ENCODE data around the gene NXF1. TPM values are rescaled to one million over a fixed set of nuclear protein-coding genes. Genes with fewer than 3 reads are reported as not detected.

NXF1 gene
- total and polyA plus RNA-seq, 2 of the 13 experiments (the other 11 are each of a cell fraction or from before 2014, with no cell fraction given) = 30.4 to 30.9 TPM

DNA sequence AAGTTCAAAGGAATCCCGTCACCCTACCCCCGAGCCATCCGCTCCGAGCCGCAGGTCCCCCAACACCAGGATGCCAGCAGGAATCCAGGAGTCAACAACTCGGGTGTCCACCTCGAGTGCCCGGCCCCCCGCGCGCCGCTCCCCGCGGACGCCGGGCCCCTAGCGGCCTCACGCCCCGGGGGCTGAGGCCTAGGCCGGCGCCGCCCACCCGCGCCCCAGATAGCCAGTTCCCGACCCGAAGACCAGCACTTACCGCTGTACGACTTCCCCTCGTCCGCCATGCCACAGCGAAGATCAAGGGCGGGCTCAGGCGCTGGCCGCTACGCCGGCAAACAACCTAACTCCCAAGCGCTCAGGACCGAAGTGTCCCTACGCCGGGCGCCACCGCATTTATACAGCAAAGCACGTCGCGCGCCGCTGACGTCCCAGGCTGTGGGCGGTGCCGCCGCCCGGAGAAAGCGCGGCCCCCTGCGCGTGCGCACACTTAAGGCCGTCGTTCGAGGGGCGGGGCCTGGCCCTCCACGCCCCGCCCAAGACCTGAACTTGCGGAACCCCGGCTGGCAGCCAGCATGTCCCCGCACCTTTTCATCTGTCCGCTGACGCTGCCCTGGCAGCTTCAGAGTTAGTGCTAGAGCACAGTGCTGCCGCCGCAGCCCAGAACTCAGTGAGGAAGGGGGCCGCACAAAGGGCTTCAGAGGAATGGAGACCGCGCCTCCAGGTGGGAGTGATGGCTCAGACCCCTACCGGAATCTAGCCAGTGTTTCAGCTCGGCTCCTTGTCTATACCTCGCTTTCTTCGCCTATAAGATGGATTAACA lies at the start of gene NXF1 (continued):
- no peak; the same call in 1 of the 2 replicates for TF ChIP-seq ZSCAN29 (CRISPR knock-in tag; conservative IDR thresholded peaks at IDR 0.05)
- TF ChIP-seq, protein P1, sequence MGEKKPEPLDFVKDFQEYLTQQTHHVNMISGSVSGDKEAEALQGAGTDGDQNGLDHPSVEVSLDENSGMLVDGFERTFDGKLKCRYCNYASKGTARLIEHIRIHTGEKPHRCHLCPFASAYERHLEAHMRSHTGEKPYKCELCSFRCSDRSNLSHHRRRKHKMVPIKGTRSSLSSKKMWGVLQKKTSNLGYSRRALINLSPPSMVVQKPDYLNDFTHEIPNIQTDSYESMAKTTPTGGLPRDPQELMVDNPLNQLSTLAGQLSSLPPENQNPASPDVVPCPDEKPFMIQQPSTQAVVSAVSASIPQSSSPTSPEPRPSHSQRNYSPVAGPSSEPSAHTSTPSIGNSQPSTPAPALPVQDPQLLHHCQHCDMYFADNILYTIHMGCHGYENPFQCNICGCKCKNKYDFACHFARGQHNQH (CRISPR knock-in tag; IDR thresholded peaks at IDR 0.05) = peak; percentile 88
- TF ChIP-seq FOXM1 (CRISPR knock-in tag; IDR thresholded peaks at IDR 0.05) = peak; percentile 76; the same call in 1 of the 2 replicates
- TF ChIP-seq ZFX (CRISPR knock-in tag; IDR thresholded peaks at IDR 0.05; ENCODE audit: low read depth) = peak; percentile 99
- TF ChIP-seq, protein P2, sequence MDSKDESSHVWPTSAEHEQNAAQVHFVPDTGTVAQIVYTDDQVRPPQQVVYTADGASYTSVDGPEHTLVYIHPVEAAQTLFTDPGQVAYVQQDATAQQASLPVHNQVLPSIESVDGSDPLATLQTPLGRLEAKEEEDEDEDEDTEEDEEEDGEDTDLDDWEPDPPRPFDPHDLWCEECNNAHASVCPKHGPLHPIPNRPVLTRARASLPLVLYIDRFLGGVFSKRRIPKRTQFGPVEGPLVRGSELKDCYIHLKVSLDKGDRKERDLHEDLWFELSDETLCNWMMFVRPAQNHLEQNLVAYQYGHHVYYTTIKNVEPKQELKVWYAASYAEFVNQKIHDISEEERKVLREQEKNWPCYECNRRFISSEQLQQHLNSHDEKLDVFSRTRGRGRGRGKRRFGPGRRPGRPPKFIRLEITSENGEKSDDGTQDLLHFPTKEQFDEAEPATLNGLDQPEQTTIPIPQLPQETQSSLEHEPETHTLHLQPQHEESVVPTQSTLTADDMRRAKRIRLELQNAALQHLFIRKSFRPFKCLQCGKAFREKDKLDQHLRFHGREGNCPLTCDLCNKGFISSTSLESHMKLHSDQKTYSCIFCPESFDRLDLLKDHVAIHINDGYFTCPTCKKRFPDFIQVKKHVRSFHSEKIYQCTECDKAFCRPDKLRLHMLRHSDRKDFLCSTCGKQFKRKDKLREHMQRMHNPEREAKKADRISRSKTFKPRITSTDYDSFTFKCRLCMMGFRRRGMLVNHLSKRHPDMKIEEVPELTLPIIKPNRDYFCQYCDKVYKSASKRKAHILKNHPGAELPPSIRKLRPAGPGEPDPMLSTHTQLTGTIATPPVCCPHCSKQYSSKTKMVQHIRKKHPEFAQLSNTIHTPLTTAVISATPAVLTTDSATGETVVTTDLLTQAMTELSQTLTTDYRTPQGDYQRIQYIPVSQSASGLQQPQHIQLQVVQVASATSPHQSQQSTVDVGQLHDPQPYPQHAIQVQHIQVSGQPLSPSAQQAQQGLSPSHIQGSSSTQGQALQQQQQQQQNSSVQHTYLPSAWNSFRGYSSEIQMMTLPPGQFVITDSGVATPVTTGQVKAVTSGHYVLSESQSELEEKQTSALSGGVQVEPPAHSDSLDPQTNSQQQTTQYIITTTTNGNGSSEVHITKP (CRISPR knock-in tag; IDR thresholded peaks at IDR 0.05; ENCODE audit: low read depth) = no peak; the same call in 1 of the 2 replicates
- peak; percentile 83 for TF ChIP-seq ZNF567 (CRISPR knock-in tag; IDR thresholded peaks at IDR 0.05; ENCODE audit: borderline replicate concordance)
- no peak; the same call in 1 of the 2 replicates for TF ChIP-seq ZNF780A (CRISPR knock-in tag; IDR thresholded peaks at IDR 0.05)
- TF ChIP-seq, protein P3, sequence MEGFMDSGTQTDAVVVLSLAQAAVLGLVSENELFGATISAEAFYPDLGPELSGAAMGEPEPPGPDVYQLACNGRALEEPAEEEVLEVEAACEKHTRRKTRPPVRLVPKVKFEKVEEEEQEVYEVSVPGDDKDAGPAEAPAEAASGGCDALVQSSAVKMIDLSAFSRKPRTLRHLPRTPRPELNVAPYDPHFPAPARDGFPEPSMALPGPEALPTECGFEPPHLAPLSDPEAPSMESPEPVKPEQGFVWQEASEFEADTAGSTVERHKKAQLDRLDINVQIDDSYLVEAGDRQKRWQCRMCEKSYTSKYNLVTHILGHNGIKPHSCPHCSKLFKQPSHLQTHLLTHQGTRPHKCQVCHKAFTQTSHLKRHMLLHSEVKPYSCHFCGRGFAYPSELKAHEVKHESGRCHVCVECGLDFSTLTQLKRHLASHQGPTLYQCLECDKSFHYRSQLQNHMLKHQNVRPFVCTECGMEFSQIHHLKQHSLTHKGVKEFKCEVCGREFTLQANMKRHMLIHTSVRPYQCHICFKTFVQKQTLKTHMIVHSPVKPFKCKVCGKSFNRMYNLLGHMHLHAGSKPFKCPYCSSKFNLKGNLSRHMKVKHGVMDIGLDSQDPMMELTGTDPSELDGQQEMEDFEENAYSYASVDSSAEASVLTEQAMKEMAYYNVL (CRISPR knock-in tag; IDR thresholded peaks at IDR 0.05; ENCODE audit: borderline replicate concordance) = peak; percentile 59; the same call in 1 of the 2 replicates
- no peak for TF ChIP-seq ZNF496 (CRISPR knock-in tag; IDR thresholded peaks at IDR 0.05; ENCODE audit: insufficient replicate concordance)
- TF ChIP-seq RXRA (CRISPR knock-in tag; IDR thresholded peaks at IDR 0.05) = peak; percentile 82
- TF ChIP-seq ZNF34 (CRISPR knock-in tag; IDR thresholded peaks at IDR 0.05; ENCODE audit: borderline replicate concordance) = 0 out of 2 replicates have a peak, but pooled peaks have one; percentile 88
- TF ChIP-seq, protein P4, sequence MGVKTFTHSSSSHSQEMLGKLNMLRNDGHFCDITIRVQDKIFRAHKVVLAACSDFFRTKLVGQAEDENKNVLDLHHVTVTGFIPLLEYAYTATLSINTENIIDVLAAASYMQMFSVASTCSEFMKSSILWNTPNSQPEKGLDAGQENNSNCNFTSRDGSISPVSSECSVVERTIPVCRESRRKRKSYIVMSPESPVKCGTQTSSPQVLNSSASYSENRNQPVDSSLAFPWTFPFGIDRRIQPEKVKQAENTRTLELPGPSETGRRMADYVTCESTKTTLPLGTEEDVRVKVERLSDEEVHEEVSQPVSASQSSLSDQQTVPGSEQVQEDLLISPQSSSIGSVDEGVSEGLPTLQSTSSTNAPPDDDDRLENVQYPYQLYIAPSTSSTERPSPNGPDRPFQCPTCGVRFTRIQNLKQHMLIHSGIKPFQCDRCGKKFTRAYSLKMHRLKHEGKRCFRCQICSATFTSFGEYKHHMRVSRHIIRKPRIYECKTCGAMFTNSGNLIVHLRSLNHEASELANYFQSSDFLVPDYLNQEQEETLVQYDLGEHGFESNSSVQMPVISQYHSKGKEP (CRISPR knock-in tag; IDR thresholded peaks at IDR 0.05) = peak; percentile 74; the same call in 1 of the 2 replicates
- peak; percentile 90; the same call in 1 of the 2 replicates for TF ChIP-seq MYNN (CRISPR knock-in tag; IDR thresholded peaks at IDR 0.05; ENCODE audit: low read depth)
- peak; percentile 96 for TF ChIP-seq KMT2A (CRISPR knock-in tag; IDR thresholded peaks at IDR 0.05)
- peak; percentile 90 for TF ChIP-seq HDAC1 (CRISPR knock-in tag; IDR thresholded peaks at IDR 0.05)
- TF ChIP-seq TARDBP (CRISPR knock-in tag; IDR thresholded peaks at IDR 0.05) = peak; percentile 52; the same call in 1 of the 2 replicates
- TF ChIP-seq, protein P5, sequence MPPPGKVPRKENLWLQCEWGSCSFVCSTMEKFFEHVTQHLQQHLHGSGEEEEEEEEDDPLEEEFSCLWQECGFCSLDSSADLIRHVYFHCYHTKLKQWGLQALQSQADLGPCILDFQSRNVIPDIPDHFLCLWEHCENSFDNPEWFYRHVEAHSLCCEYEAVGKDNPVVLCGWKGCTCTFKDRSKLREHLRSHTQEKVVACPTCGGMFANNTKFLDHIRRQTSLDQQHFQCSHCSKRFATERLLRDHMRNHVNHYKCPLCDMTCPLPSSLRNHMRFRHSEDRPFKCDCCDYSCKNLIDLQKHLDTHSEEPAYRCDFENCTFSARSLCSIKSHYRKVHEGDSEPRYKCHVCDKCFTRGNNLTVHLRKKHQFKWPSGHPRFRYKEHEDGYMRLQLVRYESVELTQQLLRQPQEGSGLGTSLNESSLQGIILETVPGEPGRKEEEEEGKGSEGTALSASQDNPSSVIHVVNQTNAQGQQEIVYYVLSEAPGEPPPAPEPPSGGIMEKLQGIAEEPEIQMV (CRISPR knock-in tag; IDR thresholded peaks at IDR 0.05; ENCODE audit: low read depth) = peak; percentile 93; the same call in 1 of the 2 replicates
